Smooth muscle cell (in vitro differentiated cells): ENCODE measurements around the gene CLDN14. TPM values are rescaled to one million over a fixed set of nuclear protein-coding genes. Genes with fewer than 3 reads are reported as not detected.

ENCODE experiments used
- DNase-seq: peaks from one replicate; lab custom pipeline; 2025; ENCODE audit not compliant: unreplicated experiment; lab: John Stamatoyannopoulos, UW
- H2AFZ ChIP-seq: fragments of 200-600 bp; sonication (generic); 2 replicates; pipeline ENCODE4 v1.6.0; 2016; ENCODE audit warnings: antibody characterized with exemption, low read depth, mild to moderate bottlenecking
- H3F3A ChIP-seq: fragments of 200-600 bp; sonication (generic); 2 replicates; pipeline ENCODE4 v1.6.0; 2017; ENCODE audit warnings: antibody characterized with exemption, low read depth
- H3K27ac ChIP-seq: fragments of 200-600 bp; sonication (generic); 2 replicates; pipeline ENCODE4 v1.5.1; 2016; ENCODE audit warnings: low read depth, mild to moderate bottlenecking
- H3K27me3 ChIP-seq: fragments of 200-600 bp; sonication (generic); 2 replicates; pipeline ENCODE4 v1.6.1; 2016; ENCODE audit warnings: low read depth, mild to moderate bottlenecking
- H3K36me3 ChIP-seq: fragments of 200-600 bp; sonication (generic); 2 replicates; pipeline ENCODE4 v1.5.1; 2016; ENCODE audit warnings: low read depth
- H3K4me1 ChIP-seq: fragments of 200-600 bp; sonication (generic); 2 replicates; pipeline ENCODE4 v1.5.1; 2016; ENCODE audit warnings: low read depth
- H3K4me2 ChIP-seq: fragments of 200-600 bp; sonication (generic); 2 replicates; pipeline ENCODE4 v1.6.0; 2016; ENCODE audit warnings: mild to moderate bottlenecking
- H3K4me3 ChIP-seq: fragments of 200-600 bp; sonication (generic); 2 replicates; pipeline ENCODE4 v1.5.1; 2016; ENCODE audit warnings: mild to moderate bottlenecking
- H3K79me2 ChIP-seq: fragments of 200-600 bp; sonication (generic); 2 replicates; pipeline ENCODE4 v1.6.0; 2016; ENCODE audit warnings: low read depth, mild to moderate bottlenecking
- H3K9ac ChIP-seq: fragments of 200-600 bp; sonication (generic); 2 replicates; pipeline ENCODE4 v1.6.0; 2016; ENCODE audit warnings: low read depth
- H3K9me3 ChIP-seq: fragments of 200-600 bp; sonication (generic); replicated peaks from 2 replicates; pipeline ENCODE4 v1.5.1; 2016; ENCODE audit warnings: low read depth
- H4K20me1 ChIP-seq: fragments of 200-600 bp; sonication (generic); 2 replicates; pipeline ENCODE4 v1.6.0; 2016; ENCODE audit warnings: low read depth
- CTCF ChIP-seq: fragments of 200-600 bp; sonication (generic); IDR thresholded peaks from 2 replicates; pipeline ENCODE4 v1.5.1; 2017; ENCODE audit warnings: borderline replicate concordance, mild to moderate bottlenecking, antibody characterized with exemption; ENCODE audit not compliant: insufficient read depth, poor library complexity, severe bottlenecking
- WGBS: methylation state at CpG from one replicate; pipeline ENCODE4 v1.1.7; 2016; ENCODE audit warnings: low lambda C conversion rate; 5-methylcytosine and 5-hydroxymethylcytosine counted together
- polyA plus RNA-seq: library from polyadenylated mRNA; unstranded; fragments of >200 nt; fragmentation: Nextera tagmentation; extraction: Ambion mirVana; gene quantifications from 2 replicates; pipeline ENCODE4 v1.2.1, GENCODE V29; 2016
- total RNA-seq: library from RNA; depleted of rRNA; stranded (reverse); fragments of >200 nt; gene quantifications from 2 replicates; pipeline ENCODE4 v1.2.3, GENCODE V29; 2014

CLDN14 gene
- total and polyA plus RNA-seq, 2 experiments from 2014 or later, result not detected

GRCh38 chr21:36411301-36411700 lies 68.6 kb downstream of the CLDN14 start:
- no peak overlapping the region for H3K4me2 ChIP-seq
- no peaks in the 10 kb centered on the region for H3K79me2 ChIP-seq
- no peaks in the 10 kb centered on the region for H3K27me3 ChIP-seq
- no peaks in the 10 kb centered on the region for H3F3A ChIP-seq
- no peak overlapping the region for H2AFZ ChIP-seq
- no peak overlapping the region for H3K4me3 ChIP-seq
- no peak overlapping the region for H3K27ac ChIP-seq
- no peaks in the 10 kb centered on the region for H3K36me3 ChIP-seq
- WGBS, result 97% methylated on average over 10 of the region's 10 CpGs
- H4K20me1 ChIP-seq, result no peaks in the 10 kb centered on the region
- H3K4me1 ChIP-seq, result no peaks in the 10 kb centered on the region
- H3K9ac ChIP-seq, result no peak overlapping the region
- no peak for TF ChIP-seq CTCF
- no peak for DNase-seq
- H3K9me3 ChIP-seq, result no peaks in the 10 kb centered on the region

Other genes starting within 250 kb of the CLDN14 start
- gene MORC3, start 159.9 kb downstream of the CLDN14 start, total RNA-seq, result 44.3 and 58.1 TPM in 2 replicates
- gene MORC3, start 159.9 kb downstream of the CLDN14 start, polyA plus RNA-seq, result 11.6 and 16.2 TPM in 2 replicates
- gene CHAF1B, start 94.7 kb downstream of the CLDN14 start, total RNA-seq, result 2.0 and 3.6 TPM in 2 replicates
- 4.4 and 5.3 TPM in 2 replicates for gene CHAF1B, start 94.7 kb downstream of the CLDN14 start, polyA plus RNA-seq
- gene SIM2, start 219.0 kb upstream of the CLDN14 start, total RNA-seq, result not detected in 2 replicates
- gene SIM2, start 219.0 kb upstream of the CLDN14 start, polyA plus RNA-seq, result 0.25 and 0.43 TPM in 2 replicates